HG02610 (cell line): Measurements from ENCODE around the gene MRTO4.
"Not testable (repeated sequence)": the region's sequence is repeated elsewhere in the genome, so short reads cannot be mapped to it uniquely, and the experiment has no call there.

Experiments
- ATAC-seq: cut with Tn5 transposase; IDR thresholded peaks from one replicate; pipeline ENCODE4 v1.9.1; 2021; ENCODE audit warnings: mild to moderate bottlenecking, moderate library complexity; ENCODE audit not compliant: unreplicated experiment

The MRTO4 gene

GRCh38 chr1:19251305-19252196 lies at the start of gene MRTO4, which contains the start of gene EMC1:
Gene MRTO4, plus strand, starts transcription at chr1:19251805. Its CDS starts 31 bp downstream, at chr1:19251836.
Gene EMC1, minus strand, starts transcription at chr1:19251524. Its CDS starts 15 bp downstream, at chr1:19251509.
- ATAC-seq, result peak; percentile 67

GRCh38 chr1:19202396-19202795 lies 49.2 kb upstream of the MRTO4 start:
- no peak for ATAC-seq

- no peak for ATAC-seq
These were observed 48.2 kb upstream of the MRTO4 start for GRCh38 chr1:19203440-19203839.

GRCh38 chr1:19204446-19205266 lies 46.9 kb upstream of the MRTO4 start:
- ATAC-seq, result no peak

GRCh38 chr1:19205403-19205802 lies 46.2 kb upstream of the MRTO4 start:
- no peak for ATAC-seq

GRCh38 chr1:19205845-19206244 lies 45.8 kb upstream of the MRTO4 start:
- no peak for ATAC-seq

GRCh38 chr1:19206947-19207346 lies 44.7 kb upstream of the MRTO4 start:
- ATAC-seq, result no peak

GRCh38 chr1:19208710-19209438 lies 42.7 kb upstream of the MRTO4 start:
- no peak for ATAC-seq

- ATAC-seq, result peak; percentile 56
These were observed 42.1 kb upstream of the MRTO4 start for GRCh38 chr1:19209439-19209989.

- ATAC-seq, result peak; percentile 78
These were observed 41.4 kb upstream of the MRTO4 start, which contains the start of gene UBR4 for GRCh38 chr1:19209990-19210771. Gene UBR4, minus strand, starts transcription at chr1:19210266. Its CDS starts 18 bp downstream, at chr1:19210248.

- ATAC-seq, result no peak
These were observed 40.6 kb upstream of the MRTO4 start for GRCh38 chr1:19210772-19211549.

GRCh38 chr1:19212167-19212566 lies 39.4 kb upstream of the MRTO4 start:
- no peak for ATAC-seq

- ATAC-seq, result no peak
These were observed 38.0 kb upstream of the MRTO4 start for GRCh38 chr1:19213580-19213979.

GRCh38 chr1:19216585-19216984 lies 35.0 kb upstream of the MRTO4 start:
- ATAC-seq, result not testable (repeated sequence)

- no peak for ATAC-seq
These were observed 32.2 kb upstream of the MRTO4 start for GRCh38 chr1:19219451-19219850.

- no peak for ATAC-seq
These were observed 31.3 kb upstream of the MRTO4 start for GRCh38 chr1:19220080-19220846.

- no peak for ATAC-seq
These were observed 30.6 kb upstream of the MRTO4 start for GRCh38 chr1:19220991-19221390.

GRCh38 chr1:19222573-19222972 lies 29.0 kb upstream of the MRTO4 start:
- ATAC-seq, result no peak
